GM18520 (cell line): Measurements from ENCODE around the gene ANK2.

Experiments used
- ATAC-seq: cut with Tn5 transposase; IDR thresholded peaks from one replicate; pipeline ENCODE4 v1.9.1; 2021; ENCODE audit not compliant: unreplicated experiment

Gene ANK2

DNA sequence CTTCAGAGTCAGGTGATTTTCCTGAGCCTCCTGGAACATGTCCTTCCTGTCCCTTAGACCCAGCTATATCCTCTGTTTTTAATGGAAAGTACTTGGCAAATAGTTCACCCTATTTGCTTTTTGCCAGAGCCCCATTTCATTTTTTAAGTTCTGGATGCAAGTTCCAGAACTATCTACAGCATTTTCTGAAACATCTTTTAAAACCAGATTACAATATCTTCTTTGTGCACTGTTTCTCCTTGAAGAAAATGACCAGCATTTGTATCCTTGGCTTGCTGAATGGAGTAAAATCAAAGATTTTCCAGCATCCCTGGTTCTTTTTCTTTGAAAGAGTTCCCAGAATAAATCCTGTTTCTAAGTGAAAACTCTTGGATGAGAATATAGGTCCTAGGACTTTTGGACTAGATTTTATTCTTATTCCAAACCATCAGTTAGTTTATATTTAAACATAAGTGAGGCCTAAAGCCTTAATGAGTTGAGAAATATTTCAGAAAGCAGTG lies 224.3 kb downstream of the ANK2 start:
- ATAC-seq = no peak

DNA sequence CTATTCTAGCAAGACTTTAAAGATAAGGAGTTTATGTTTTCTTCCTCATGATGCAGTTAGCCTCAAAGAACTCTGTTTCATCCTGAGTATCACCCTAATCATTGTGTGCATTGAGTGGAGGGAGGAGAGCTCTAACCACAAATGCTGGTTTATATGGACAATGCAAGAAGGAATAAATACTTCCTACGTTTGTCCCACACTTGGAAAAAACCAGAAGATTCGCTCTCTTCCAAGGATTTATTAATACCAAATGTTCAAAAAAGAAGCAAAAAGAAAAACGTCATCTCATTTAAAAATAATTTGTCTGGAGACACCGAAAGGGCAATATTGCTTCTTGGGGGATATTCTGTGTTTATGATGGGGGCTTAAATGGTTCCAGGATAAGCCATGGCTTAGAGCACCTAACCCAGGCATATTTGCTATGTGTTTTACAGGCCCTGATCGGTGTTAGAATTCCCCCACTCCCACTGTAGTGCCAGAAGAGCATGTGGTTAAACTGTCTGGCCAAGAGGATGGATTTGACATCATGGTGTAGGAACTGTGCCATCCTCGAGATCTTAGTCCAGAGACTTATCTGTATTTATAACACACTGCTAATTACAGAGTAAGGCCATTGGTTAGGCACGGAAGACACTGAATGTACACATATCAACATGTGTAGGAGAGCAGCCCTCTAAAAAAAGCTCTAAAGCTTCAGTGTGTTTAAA lies 227.2 kb downstream of the ANK2 start:
- ATAC-seq = no peak

DNA sequence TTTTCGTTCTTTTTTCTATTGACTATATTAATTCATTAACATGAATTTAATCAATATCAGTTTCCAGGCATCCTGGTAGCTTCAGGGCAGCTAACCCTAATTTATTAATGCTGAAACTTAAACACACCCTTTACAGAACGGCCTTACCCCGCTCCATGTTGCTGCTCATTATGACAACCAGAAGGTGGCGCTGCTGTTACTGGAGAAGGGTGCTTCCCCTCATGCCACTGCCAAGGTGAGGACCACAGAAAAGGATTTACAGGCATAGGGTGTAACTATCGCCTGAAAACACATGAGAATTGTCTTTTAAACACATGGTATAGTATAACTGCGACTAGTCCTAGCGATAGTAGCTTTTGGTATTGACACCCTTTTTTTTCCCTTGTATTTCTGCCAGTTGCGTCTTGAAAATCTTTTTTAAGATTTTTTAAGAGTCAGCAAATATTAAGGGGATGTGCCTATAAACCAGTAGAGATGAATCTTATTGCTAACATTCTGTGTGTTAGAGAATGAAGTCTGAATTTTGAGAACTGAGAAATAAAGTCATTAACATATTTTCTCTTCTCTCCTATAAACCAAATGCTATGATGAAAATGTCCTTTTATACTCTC lies 229.0 kb downstream of the ANK2 start:
- peak; percentile 93 for ATAC-seq

DNA sequence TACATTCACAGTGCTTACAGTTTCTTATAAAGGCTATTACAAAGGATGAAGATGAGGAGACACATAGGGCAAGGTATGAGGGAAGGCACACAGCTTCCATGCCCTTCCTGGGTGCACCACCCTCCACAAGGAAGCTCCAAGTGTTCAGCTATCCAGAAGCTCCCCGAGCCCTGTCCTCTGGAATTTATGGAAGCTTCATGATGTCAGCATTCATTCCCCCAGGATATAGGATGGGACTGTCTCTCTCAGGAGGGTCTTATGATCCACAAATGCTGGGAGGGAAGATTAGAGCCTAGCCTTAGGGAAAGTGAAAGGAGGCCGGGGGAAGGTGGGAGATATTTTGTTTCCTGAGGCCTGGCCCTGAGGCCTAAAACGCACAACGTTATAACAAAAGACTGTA lies 236.0 kb downstream of the ANK2 start:
- no peak for ATAC-seq

DNA sequence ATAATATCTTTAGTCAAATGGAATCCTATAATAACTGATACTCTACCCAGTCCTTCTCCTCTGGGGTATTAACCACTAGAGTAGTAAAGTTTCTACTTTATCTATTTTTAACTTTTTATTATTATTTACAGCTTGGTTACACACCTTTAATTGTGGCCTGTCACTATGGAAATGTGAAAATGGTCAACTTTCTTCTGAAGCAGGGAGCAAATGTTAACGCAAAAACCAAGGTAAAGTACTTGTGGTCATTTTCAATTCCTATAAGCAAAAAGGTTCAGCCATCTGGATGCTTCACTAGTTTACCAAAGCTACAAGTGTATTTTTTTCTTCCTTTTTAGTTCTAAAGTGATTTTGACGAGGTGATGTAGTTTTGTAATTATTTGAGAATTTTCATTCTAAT lies 238.8 kb downstream of the ANK2 start:
- ATAC-seq = no peak

DNA sequence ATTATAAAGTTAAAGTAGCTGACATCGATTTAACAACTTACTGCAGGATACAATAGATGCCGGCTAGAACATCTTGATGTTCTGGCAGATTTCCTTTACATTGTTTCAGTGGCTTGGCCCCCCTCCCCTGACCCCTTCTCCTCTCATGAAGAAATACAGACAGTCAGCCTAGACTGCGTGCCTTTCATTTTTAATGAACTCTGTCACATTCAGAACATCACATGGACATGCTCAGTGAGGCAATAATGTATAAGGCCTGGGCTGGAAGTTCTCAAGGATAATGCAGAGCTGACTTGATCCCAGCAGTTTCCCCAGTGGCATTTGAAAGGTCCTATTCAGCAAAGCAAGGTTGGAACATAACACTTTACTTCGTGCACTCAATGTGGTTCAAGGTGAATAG lies 239.2 kb downstream of the ANK2 start:
- no peak for ATAC-seq

DNA sequence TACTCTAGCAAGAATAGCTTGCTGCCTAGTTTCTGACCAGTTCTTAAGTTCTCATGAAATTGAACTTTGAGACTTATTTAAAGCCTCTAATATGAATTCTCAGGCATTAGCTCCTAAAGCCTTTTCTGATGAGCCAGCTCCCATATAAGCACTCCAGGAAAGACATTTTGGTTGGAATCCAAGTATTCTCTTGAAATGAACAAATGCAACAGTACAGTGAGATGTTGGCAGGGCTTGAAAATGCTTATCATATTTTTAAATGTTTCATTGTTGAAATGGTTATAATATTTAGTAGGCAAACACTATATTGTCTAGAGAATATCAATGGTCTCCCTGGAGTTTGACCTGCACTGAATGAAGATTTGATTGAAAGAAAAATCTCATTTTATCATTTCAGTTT lies 240.3 kb downstream of the ANK2 start:
- ATAC-seq = no peak

DNA sequence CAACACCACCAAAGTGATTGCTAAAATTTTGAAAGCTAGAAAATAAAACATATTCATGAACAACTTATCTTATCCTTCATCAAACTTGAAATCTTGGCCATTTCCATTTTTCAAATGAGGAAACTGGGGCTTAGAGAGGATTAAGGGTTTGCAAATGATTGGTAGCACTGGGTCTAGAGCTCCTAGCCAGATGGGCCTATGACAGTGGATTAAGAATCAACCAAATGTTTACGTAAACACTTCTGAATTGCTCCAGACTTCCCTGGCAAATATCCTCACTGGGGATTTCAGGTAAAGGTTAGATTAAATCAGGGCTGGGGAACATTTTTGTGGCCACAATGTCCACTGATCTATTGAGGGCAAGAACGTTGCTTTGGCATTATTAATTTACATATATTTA lies 241.2 kb downstream of the ANK2 start:
- no peak for ATAC-seq

DNA sequence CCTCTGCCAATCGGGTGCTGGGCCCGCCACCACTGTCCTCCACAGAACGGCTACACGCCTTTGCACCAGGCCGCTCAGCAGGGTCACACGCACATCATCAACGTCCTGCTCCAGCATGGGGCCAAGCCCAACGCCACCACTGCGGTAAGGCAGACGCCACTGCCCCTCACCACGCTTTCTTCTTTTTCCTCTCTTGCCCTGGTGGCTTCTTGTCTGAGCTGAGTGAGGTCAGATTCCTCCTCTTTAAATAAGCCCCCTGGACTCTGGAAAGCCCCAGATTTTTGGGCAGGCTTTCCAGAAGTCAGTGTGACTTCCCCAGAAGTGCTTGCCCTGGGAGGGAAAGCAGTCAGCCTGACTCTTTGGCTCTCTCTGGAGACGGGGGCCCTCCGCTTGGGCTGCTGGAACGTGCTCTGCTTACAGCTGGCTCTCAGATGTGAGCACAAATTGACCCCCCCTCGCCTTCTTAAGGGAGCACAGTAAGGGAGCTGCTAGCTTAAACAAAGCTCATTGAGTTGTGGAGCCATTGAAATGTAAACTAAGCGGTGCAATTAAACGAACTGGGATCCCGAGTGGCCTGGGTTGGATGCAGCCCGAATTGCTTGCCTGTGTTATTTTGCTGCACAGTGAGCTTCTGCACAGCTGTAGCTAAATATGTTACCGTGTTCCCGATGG lies 243.1 kb downstream of the ANK2 start:
- no peak for ATAC-seq

DNA sequence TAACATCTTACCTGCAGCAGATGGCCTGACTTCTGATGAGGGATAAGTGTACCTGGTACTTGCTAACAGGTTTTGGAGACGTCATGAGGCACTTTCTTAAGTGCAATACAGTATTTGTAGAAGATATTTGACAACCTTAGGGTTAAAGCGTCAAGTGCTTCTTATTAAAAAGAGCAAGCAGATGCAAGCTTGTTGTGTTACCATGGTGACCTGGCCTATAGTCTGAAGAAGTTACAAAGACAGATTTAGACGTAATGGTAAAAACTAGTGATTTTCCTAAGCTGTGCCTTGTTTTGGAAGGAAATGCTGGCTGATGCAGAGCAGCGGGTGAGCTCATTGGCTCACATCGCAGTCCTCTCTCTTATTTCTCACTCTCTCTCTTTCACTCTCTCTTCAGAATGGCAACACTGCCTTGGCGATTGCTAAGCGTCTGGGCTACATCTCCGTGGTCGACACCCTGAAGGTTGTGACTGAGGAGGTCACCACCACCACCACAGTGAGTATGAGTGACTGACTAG lies 243.6 kb downstream of the ANK2 start:
- no peak for ATAC-seq

DNA sequence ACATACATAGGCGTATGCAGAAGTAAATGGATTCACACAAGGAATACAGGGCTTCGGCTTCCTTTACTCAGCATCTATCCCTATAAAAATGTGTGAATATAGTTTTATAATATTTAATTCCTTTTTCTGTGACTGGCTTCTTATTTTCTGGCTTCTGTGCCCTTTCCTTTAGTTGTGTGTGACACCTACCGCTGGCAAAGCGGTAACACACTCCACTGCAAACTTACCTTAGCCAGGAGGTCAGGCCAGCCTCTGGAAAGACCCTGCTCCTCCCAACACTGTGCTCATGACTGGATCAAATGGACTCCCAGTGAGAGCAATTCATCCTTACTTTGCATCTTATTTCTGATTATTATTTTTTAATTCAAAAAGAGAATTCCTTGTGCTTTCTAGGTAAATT lies 244.2 kb downstream of the ANK2 start:
- no peak for ATAC-seq

DNA sequence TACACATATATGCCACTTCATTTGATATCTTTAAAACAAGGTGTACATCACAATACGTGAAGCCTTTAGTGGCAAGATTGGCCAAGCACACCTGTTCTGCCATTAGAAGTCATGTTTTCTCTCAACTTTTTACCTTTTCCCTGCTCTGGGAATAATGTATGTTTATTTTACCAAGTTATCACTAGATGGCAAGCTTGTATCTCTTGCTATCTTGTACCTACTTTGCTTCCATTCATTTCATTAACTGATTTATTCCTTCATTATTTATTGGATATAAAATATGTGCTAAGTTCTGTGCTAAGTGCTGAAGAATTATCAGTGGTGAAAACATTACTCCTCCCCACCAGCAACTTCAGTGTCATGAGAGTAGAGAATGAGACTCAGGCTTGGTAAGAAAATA lies 245.5 kb downstream of the ANK2 start:
- ATAC-seq = no peak

DNA sequence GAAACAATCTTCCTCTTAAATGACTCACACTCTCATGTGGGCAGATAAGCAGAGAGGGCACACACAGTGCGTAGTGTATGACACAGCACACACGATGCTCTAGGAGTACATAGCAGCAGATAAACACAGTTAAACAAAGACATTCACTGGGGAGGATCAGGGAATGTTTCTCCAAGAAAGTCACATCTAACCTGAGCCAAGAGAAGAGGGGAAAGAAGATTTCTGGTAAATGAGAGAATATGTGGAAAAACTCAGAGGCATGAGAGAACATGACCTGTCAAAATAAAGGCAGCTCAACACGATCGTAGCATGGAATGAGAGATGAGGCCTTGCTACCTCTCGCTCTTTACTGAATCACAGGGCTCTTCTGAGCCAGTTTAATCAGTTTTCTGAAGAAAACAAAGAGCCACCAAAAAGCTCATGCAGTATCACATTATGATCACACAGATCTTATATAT lies 251.0 kb downstream of the ANK2 start:
- no peak for ATAC-seq

DNA sequence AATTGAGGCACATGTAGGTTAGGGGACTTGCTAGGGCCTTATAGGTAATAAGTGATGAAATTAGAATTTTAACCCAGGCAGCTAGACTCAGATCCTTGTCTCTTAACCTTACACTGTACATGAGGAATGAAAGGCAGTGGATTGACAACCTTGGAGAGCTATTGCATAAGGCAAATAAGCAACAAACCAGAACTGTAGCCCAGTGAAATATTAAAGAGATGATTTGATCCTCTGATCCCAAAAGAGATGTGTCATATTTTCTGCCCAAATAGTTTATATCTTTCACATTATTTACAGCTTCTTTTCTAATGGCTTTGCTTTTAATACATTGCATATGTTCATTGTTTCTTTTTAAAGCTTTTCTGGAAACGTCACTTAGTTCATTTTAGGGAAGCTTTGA lies 252.6 kb downstream of the ANK2 start:
- ATAC-seq = no peak

DNA sequence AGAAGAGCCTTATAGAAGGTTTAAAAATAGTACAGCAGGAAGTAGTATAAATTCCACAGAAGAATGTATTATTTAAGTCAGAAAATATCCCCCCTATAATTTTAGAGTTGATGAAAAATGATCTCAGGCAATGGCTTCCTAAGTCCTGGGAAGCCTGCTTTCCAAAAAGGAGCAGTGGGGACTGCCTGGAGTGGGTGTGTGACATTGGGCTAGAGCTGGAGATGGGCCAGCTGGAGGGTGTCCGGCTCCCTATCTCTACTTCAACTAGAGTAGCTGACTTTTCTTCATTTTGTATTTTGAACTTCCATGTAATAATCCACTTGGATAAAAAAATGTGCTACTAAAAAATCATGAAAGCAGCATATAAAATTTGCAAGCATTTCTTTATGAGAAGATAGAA lies 253.9 kb downstream of the ANK2 start:
- ATAC-seq = no peak

DNA sequence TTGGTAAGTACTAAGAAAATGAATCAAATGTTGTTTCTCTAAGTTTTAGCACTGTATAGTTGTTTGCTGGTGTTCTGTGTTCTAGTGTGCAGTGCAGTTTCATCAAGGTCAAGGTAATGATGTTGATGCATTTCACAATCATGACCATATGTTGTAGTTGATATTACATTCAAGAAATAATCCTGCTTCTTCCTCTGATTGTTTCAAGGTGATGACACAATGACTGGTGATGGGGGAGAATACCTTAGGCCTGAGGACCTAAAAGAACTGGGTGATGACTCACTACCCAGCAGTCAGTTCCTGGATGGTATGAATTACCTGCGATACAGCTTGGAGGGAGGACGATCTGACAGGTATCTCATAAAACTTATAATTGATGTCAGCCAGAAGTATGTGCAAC lies 261.6 kb downstream of the ANK2 start:
- ATAC-seq = no peak

DNA sequence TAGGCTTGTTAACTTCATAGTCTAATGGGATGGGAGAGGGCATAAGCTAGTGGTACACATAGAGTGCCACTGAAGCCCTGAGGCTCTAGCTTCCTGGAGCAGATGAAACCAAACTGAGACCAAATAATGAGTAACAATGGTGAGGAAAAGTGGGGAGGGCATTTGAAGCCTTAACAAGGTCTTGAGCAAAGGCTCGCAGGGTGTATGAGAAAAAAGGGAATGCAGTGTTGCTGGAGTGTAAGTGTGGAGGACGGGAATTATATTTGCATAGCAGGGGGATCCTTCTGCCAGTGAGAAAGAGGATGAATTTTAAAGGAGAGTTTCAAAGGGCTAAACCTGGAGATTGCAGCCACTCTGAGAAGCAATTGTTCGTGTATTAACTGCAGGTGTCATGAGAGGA lies 263.1 kb downstream of the ANK2 start:
- ATAC-seq = no peak

DNA sequence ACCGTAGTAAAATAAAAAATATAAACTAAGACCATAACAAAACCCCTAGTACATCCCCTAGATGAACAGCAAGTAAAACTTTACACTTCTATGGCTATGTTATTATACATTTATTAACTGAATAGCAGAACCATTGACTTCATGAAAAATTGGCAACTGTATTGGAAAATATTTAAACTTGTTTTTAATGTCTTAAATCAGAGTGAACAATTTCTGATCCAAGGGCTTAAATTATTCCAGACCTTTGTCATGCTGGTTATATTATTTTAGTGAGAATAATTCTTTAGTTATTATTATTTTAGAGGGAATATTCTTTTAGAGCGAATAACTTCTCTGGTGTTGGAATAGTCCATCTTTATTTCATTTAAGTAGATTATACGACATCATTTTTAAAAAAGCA lies 265.0 kb downstream of the ANK2 start:
- no peak for ATAC-seq

DNA sequence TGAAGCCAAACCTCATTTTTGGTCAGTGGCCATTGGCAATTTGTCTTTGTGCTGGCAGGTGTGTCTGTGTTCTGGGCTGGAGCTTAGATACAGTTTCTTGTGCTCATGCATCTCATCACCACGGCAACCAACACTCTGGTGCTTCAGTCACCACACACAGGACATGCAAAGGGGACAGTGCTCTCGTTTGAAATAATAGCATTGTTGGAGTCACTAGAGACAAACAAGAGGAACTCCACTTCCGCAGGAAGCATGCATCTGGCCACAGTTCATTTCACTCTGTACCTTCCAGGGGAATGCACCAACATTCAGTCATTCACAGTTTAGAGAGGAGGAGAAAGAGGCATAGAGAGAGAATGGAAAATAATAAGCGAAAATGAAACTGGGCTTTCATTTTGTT lies 267.4 kb downstream of the ANK2 start:
- ATAC-seq = peak; percentile 89

DNA sequence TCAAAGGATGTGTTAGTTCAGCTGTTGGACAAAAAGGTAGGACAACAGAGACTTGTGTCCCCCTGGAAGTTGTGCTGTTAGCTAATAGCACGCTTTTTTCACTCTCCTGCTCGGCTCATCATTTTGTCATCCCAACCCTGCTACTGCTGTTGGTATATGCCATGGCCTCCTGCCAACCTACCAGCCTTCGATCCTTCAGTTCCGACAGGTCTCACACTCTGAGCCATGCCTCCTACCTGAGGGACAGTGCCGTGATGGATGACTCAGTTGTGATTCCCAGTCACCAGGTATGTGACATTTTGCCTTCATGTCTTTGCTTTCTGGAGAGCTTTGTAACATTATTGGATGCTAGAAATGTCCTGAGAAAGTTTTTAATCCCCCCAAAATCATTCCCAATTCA lies 268.1 kb downstream of the ANK2 start:
- no peak for ATAC-seq

DNA sequence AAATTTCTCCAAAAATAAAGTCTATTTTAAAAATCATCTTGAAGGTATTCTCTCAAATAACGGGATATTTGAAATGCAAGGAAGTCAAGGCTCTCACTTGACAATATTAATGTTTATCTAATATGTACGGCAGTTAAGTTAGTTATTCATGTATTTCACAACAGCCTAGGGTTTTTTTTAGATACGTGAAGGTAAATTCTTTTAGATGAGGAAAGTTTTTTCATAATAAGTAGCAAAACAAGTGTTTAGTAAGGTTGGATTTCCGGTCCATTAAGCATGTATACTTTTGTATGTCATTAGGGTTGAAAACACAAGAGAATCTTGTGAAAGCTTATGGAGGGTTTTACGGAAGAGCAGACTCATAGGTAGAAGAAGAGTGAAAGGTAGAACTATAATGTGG lies 273.3 kb downstream of the ANK2 start:
- no peak for ATAC-seq
